Stimulated activated CD4-positive, alpha-beta T cell treated with anti-CD3 and anti-CD28 coated beads, TNF-alpha, amount 100 ng/mL, for 1 hour (primary cell): ENCODE measurements around the gene SEMA4D.

Source experiments
- DNase-seq, 3 donors: peaks; one replicate each; pipeline ENCODE4 v3.0.0-alpha.2; 2020; ENCODE audit warnings: low read depth in 3 of 3, low spot score in 1 of 3

SEMA4D gene

DNA sequence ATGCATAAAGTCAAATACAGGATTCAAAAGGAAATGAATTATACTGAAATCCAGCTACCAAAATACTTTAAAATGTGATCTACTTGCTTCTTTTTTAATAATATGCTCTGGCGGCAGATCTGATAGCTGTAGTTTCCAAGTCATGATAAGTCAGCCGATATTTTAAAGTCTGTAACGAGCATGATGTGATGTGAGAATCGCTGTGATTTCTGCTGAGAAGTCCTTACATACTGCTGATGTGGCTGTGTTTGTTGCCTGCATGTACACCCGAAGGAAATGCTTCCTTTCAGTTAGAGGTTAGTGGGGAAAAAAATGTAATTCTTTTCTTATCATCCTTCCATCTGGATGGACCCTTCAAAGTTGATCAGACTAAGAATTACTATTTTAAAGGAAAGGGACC lies 4.8 kb upstream of the SEMA4D start:
- no peak for DNase-seq

DNA sequence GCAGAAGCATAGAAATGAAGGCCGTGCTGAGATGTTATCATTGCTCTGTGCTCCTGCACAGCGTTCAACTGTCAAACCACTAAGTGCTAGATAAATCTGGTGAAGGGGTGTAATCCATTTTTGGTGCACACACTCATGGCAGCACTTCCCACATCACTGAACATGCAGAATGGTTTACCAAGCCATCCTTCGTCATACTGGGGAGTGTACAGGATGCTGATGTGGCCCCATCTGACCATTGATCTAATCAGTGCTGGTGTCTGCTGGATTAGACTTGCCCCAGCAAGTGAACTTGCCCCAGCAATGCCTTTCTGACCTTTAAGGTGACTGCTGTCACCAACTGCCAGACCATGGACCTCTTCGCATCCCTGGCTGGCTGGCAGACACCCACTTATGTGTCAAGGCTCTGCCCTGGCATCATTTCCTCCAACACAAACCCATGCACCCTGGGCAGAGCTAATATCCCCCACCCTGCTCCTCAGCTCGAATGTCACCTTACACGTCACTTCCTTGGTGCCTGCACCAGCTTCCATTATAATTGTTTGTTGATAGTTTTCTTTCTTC lies 4.2 kb upstream of the SEMA4D start:
- no peak for DNase-seq

DNA sequence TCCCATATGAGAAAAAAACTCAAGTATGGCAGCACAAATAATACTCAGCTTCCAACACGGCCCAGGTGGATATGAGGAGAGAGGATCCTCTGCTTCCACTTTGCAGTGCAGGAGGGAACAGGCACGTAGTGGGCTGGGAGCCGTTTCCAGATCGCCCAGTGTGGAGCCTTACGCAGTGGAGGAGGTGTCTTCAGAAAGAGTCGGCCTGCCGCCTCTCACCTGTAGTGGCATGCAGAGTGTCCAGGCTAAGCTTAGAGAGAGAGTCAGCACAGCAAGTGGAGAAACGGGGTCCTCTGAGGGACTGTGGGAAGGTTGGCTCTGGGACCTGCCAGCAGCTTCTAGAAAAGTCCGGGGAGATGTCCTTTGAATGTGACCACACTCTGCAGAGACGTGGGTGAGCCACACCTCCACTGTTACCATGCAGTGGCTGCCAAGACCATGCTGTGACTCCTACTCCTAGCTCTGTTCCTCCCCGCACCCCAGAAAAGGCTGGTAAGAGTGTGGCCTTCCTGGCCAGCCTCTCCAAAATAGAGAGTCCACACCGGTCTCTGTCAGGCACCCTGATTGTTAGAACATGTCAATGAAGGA lies 3.5 kb upstream of the SEMA4D start:
- no peak for DNase-seq

DNA sequence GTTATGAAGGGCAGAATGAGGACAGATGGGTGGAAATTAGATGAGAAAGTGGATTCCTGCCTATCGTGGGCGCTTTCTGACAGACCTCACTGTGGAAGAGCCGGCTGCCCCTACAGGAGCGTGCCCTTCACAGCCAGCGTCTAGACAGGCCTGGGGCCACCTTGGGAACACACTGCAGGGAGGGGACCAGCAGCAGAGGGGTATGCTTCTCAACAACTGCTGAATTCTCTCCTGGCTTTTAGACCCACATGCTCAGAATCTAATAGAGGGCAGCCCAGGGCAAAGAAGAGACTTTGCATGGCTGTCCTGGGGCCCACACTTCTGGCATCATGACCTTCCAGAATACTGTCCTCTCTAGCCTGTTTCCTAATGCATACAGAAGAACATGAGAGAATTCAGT lies 2.1 kb upstream of the SEMA4D start:
- DNase-seq, result no peak

DNA sequence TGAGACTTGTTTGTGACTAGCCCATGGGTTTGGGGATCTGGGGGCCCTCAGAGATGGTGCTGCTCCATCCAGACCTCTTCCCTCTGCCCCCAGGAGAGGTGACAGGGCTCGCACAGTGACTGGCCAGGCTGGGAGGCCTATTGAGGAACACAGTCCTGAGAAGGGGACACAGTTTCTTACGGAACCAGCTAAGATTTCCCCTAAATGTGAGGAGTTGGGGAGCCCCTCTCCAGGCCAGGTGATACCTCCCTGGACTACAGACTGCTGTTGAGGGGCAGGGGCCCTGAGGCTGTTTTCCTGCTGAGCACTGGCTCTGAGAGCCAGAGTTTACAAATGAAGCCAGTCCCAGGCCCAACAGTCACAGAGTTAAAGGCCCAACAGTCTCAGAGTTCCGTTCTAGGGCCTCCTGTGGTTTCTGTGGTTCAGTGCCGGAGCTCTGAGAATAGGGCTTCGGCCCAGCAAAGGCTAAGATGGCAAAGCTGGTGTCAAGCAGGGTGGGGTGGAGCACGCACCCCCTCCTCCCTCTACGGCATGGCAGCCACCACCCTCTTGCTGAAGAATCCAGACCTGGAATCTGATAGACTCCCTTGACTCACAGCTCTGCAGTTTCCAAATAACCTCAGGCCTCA lies 1.1 kb upstream of the SEMA4D start:
- DNase-seq, result no peak

DNA sequence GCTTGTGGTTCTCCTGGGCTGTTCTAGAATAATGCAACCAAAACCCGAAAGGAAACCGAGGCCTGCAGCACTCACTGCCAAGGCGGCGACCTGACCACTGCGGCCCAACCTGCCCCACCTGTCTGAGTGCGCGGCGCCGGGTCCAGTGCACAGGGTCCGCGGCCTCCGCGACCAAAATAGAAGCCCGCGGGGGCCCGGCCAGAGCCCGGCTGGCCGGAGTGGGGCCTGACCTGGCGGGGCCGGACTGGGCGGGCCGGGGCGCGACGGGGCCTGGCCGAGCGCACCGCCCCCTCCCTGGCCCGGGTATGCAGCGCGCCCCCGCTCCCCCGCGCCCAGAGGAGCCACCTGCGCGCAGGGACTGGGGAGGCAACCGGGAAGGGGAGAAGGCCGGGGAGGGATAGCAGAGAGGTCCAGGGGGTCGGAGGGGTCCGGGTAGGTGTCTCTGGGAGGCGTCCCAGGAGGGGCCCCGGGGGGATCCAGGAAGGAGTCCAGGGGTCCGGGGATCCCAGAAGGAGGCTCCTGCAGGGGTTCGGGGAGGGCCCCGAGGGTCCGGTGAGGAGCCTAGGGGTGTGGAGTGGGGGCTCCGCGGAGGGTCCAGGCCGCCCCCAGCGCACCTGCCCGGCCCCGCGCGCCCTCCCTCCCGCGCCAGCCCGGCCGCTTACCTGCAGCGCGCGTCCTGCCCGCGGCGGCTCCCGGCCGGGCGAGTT lies 503 bp downstream of the SEMA4D start:
- DNase-seq, result no peak

DNA sequence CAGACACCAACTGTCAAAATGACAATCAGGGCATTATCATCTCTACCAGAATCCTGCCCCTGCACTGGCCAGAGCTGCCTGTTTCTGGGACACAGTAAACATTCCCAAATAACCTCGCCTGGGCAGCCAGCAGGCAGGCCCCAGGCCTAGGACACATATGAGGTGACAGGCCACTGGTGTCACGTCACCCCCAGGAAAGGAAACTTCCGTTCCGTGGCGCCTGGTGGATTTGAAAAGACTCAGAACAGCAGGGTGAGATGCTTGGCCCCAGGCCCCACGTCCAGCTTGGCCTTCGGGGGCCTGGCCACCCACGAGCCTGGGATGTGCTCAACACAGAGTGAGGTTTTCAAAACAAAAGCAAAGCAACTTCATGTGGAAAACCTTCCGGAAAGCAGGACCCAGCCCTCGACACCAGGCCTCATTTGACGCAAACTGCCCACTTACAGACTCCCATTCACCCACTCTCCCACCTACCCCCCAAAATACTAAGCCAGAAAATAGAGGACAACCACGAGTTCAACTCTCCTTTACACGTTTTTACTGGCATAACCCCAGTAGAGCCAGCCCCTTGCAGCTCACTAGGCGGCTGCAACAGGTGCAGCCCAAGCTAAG lies 1.2 kb downstream of the SEMA4D start:
- DNase-seq, result no peak

DNA sequence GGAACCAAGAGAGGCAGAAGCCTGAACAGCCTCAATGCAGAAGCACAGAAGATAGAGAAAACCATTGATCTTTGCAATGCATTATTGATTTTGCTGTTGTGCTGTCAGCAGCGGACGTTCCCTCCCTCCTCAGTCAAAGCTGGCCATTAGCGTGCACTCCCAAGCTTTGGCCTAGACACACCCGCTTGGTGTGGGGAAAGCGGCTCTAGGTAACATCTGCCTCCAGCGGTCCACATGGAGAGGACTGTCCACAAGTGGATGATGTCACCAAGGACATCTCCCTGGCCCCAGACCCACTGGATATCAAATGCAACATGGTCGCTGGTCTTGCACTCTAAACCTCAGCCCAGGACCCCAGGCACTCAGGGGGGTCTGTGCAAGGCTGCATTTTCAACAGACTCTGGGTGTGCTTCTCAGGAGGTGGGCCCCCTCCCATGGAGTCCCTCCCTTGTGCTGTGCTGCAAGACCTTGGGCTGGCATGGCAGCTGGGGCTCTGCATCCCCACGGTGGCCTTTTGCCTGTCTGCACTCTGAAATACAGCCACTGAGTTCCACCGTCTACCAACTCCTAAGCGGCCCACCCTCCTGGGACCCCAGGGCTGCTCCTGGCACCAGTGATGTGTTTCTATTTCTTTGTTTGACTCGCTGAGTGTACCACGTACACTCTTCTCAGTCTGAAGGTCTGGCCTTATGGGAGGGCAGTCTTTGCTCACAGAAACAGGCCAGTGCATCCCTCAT lies 1.9 kb downstream of the SEMA4D start:
- DNase-seq, result no peak

DNA sequence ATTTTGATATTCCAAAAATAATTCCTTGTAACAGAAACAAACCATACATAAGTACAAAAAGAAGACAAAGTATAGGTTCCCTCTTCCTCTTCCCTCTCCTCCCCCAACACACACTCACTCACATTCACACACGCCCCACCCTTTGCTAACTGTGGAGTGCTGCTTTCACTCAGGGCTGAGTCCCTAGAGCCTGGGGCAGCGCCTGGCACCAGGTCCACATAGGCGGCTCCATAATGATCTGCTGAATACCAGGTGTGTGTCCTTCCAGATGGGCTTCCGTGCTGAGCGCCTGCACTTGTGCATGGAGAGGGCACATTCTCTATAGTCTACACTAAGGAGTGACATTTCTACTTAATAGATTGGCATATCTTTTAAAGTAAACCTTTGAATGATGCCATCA lies 3.7 kb downstream of the SEMA4D start:
- no peak for DNase-seq

DNA sequence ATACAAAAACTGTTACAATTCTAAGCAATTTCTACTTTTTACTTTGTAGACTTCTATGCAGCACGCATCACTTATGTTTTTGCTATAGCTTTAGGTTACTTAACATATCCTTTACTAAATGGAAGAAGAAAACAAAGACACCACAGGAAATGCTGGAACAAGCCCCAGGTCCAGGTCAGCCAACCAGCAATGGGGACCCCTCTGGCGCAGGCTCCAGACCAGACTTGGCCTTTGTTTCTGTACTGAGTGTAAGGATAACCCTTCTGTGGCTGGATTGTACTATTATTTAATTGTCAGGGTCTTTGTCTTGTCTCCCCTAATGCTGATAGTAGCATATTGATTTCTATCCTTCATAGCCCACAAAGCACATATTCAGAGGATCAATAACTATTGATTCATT lies 4.2 kb downstream of the SEMA4D start:
- DNase-seq, result no peak

DNA sequence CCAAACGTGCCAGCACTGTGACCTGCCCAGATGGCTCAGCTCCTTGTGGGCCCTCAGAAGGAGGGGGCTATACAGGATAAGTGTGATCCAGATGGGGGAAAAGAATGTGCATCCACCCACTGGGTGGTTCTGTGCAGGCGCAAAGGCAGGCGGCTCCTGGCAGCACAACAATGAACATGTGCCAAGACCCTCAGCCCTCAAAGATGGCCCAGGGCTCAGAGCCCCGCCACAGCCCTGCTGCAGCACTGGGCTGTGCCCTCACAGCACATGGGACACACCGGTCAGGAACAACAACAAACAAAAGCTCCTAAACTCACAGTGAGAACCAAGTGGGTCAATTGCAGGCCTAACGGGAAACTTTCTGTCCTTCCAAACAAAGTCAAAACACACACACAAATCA lies 4.7 kb downstream of the SEMA4D start:
- no peak for DNase-seq

DNA sequence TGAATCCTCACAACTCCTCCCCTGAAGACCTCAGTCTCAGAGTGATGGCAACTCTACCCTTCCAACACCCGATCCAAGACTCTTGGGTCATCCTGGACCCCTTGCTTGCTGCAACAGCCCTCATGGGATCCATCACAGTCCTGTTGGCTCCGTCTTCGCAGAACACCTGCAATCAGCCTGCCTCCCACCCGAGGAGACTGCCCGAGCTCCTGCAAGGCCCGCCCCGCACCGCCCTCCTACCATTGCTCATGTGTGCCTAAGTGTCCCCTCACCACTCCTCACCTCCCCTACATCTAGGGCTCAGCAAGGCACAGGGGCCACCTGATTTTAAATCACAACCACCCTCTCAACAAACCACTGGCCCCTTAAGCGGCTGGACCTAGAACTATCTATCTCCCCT lies 5.3 kb downstream of the SEMA4D start:
- DNase-seq, result no peak

DNA sequence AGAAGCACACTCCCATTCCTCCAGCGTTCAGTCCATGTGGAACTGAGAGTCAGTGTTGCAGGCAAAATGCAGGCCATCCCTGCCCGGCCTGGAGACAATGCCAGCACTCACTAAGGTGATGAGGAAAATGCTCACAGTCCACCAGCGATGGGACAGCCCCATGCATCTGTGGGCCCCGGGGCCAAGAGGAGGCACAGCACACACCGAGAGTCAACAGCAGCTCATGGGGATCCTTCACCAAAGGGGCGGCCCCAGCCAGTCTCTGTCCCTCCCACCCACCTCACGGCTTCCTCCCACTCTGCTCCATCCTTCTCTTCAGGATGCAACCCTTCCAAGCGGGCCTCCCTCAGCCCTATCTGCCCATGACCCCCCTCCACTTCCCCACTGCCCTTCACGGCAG lies 6.2 kb downstream of the SEMA4D start:
- DNase-seq, result no peak

DNA sequence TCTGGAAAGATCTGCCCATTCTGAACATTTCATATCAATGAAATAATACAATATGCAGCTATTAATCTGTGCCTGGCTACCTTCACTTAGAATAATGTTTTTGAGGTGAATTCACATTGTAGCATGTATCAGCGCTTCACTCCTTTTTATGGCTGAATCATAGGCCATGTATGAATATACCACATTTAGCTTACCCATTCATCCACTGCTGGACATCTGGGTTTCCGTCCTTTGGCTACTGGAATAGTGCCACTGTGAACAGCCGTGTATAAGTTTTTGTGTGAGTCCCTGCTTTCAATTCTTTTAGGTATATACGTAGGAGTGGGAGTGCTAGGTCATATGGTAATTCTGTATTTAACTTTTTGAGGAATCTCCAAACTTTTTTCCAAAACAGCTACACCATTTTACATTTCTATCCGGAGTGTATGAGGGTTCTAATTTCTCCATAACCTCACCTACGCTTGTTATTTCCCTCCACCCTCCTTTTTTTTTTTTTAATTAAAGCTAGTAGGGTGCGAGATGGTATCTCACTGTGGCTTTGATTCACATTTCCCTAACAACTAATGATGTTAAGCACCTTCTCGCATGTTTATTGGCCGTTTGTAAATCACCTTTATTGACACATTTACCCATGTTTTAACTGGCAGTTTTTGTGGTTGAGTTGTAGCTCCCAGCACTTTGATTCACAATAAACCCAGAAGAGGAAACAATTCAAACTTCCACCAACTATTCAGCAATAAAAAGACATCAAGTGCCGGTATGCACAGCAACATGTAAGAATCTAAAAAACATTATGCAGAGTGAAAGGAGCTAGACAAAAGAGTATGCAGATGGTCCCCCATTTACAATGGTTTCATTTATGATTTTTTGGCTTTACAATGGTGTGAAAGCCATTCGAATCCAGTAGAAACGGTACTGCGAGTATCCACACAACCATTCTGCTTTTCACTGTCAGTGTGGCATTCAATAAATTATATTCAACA lies 8.1 kb downstream of the SEMA4D start:
- no peak for DNase-seq

DNA sequence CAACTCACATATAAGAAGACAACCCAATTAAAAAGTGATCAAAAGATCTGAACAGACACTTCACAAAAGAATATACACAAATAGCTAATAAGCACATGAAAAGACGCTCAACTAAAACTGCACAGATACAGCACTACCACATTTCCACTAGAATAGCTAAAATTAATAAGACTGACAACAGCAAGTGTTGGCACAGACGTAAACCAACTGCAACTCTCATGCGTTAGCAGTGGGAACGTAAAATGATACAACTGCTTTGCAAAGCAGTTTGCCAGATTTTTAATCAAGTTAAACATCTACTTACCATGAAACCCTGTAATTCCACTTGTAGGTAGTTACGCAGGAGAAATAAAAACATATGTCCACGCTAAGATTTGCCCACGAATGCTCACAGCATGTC lies 9.0 kb downstream of the SEMA4D start:
- no peak for DNase-seq

DNA sequence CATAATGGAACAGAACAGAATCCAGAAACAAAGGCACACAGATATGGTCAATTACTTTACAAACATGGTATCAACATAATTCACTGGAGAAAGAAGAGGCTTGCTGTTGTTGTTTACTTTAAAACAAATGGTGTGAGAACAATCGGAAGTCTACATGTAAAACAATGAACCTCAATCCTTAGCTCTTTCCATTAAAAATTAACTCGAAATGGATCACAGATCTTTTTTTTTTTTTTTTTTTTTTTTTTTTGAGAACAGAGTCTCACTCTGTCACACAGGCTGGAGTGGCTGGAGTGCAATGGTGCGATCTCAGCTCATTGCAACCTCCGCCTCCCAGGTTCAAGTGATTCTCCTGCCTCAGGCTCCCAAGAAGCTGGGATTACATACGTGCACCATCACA lies 9.8 kb downstream of the SEMA4D start:
- DNase-seq, result no peak

DNA sequence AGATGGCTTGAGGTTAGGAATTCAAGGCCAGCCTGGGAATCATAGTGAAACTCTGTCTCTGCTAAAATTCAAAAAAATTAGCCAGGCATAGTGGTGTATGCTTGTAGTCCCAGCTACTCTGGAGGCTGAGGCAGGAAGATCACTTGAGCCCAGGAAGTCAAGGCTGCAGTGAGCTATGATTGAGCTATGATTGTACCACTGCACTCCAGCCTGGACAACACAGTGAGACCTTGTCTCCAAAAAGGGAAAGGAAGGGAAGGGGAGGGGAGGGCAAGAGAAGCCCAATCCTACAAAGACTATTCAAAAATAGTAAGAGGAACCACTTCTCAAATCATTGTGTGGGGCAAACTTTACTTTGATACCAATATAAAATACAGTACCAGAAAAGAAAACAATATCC lies 11.2 kb downstream of the SEMA4D start:
- DNase-seq, result no peak

DNA sequence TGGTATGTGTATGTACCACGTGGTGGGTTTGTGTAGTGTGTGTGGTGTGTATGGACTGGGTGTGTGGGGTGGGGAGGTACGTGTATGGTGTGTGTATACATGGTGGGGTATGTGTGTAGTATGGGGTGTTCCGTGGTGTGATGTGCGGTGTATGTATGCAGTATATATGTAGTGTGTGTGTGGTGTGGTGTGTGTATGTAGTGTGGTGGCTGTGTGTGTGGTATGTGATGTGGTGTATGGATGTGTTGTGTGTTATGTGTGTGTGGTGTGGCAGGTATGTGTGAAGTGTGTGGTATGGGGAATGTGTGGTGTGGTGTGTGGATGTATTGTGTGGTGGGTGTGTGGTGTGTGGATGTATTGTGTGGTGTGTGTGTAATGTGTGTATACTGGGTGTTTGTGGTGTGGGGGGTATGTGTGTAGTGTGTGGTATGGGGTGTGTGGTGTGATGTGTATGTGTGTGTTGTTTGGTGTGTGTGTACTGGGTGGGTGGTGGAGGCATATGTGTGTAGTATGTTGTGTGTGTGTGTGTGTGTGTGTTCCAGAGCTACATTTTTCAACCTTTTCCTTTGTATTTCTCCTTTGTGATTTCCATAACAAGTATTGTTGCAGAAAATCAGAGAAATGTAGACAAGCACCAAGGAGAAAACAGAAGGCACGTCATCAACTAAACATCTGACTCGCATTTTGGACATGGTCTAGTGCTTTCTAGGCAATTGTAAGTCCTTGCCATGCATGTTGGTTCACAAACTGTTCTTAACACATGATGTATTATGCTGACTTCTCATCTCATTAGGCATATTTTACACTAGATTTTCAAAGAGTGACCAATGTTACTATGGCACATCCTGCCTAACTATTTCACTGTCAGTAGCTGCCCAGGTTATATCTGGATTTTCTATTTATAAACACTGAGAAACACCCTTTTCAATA lies 13.2 kb downstream of the SEMA4D start:
- no peak for DNase-seq
